ENCODE data around the gene COG4.
A peak's percentile ranks its signal among the peaks of the same experiment; 100 is the strongest.

The COG4 gene

DNA sequence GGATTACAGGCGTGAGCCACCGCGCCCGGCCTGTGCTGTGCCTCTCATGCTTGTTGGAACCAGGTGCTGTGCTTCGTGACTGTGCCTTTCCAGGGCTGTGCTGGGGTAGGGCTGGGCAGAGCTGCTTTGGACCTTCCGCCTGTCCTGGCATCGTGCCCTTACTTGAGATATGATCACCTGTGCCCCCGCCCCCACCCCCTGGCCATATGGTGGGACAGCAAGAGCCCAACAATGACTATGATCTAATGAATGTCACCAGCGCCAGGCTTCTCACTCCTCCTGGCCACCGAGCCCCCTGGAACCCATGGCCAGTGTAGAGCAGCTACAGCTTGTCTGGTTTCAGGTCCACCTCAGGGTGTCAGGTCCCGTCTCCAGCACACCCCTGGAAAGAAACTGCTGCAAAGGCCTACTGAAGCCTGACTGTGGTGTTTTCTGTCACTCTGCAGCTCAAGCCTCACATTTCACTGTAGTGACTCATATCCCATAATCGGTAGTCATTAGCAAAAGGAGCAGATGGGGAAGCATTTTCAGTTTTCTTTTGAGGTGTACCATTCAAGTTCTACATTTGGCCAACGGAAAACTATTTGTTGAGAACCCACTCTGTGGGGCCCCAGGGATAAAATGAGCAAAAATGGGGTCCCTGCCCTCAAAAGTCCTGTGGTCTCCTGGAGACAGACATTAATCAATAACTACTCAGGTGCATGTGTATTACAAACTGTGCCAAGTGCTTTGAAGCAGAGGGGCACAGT is 46.9 kb downstream of the COG4 start:
- DNase-seq (ENCODE audit: low read depth) = peak; percentile 65
- no peak overlapping the region for H3K4me3 ChIP-seq (replicated peaks; ENCODE audit: low read depth, low read length)
- TF ChIP-seq CTCF (IDR thresholded peaks at IDR 0.05; ENCODE audit: low read length, missing control alignments) = no peak

- TF ChIP-seq CTCF (IDR thresholded peaks at IDR 0.05; ENCODE audit: low read length, missing control alignments) = no peak
- DNase-seq (ENCODE audit: low read depth) = no peak
- H3K4me3 ChIP-seq (replicated peaks; ENCODE audit: low read depth, low read length) = no peak overlapping the region
These were observed 48.1 kb downstream of the COG4 start for GRCh38 chr16:70475054-70475871.

DNA sequence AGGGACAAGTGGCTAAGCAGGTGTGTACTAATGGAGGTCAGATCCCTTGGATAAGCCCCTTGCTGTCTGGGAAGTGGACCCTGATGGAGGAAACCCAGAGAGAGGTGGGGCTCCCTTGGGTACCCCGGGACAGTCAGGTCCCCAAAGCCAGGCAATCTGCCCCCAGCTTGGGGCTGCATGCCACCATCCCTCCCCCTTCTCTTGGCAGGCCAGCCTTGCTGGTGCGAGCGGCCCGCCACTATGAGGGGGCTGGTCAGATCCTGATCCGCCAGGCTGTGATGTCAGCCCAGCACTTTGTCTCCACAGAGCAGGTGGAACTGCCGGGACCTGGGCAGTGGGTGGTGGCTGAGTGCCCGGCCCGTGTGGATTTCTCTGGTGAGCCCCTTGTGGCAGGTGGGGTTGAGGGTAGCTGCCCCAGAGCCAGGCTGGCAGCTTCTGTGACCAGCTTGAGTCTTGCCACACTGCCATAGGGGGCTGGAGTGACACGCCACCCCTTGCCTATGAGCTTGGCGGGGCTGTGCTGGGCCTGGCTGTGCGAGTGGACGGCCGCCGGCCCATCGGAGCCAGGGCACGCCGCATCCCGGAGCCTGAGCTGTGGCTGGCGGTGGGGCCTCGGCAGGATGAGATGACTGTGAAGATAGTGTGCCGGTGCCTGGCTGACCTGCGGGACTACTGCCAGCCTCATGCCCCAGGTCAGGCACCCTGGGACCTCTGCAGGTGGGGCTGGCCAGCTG is 48.9 kb downstream of the COG4 start:
- DNase-seq (ENCODE audit: low read depth) = no peak
- TF ChIP-seq CTCF (IDR thresholded peaks at IDR 0.05; ENCODE audit: low read length, missing control alignments) = no peak
- no peak overlapping the region for H3K4me3 ChIP-seq (replicated peaks; ENCODE audit: low read depth, low read length)

- no peak for TF ChIP-seq CTCF (IDR thresholded peaks at IDR 0.05; ENCODE audit: low read length, missing control alignments)
- DNase-seq (ENCODE audit: low read depth) = no peak
- no peak overlapping the region for H3K4me3 ChIP-seq (replicated peaks; ENCODE audit: low read depth, low read length)
These were observed 49.7 kb downstream of the COG4 start for GRCh38 chr16:70473446-70474319.

DNA sequence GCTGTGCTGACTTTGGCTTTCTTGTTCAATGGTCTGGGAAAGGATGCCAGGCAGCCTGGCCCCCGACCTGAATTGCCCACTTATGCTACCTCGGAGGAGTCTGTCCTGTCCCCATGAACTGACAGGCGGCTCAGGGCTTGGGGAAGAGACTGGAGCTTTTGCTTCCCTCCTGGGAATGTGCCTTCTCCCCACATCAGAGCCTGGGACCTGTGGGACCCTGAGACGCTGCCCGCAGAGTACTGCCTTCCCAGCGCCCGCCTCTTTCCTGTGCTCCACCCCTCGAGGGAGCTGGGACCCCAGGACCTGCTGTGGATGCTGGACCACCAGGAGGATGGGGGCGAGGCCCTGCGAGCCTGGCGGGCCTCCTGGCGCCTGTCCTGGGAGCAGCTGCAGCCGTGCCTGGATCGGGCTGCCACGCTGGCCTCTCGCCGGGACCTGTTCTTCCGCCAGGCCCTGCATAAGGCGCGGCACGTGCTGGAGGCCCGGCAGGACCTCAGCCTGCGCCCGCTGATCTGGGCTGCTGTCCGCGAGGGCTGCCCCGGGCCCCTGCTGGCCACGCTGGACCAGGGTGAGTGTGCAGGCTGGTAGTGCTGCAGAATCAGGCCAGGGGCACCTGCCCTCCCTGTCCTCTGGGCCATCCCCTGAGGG is 50.4 kb downstream of the COG4 start:
- TF ChIP-seq CTCF (IDR thresholded peaks at IDR 0.05; ENCODE audit: low read length, missing control alignments) = no peak
- no peak overlapping the region for H3K4me3 ChIP-seq (replicated peaks; ENCODE audit: low read depth, low read length)
- no peak for DNase-seq (ENCODE audit: low read depth)

GRCh38 chr16:70470927-70471341 is 52.4 kb downstream of the COG4 start:
- peak; percentile 39 for TF ChIP-seq CTCF (IDR thresholded peaks at IDR 0.05; ENCODE audit: low read length, missing control alignments)
- no peak overlapping the region for H3K4me3 ChIP-seq (replicated peaks; ENCODE audit: low read depth, low read length)
- peak; percentile 31 for DNase-seq (ENCODE audit: low read depth)
